BLaER1 treated with 17β-estradiol and CSF1 and Interleukin-3, amounts not matched to agents 10 nM and 100 nM (cell line): ENCODE data around the gene AUH.
"Not testable (repeated sequence)": the region's sequence is repeated elsewhere in the genome, so short reads cannot be mapped to it uniquely, and the experiment has no call there.

Source experiments
- H3K27ac ChIP-seq, 11 experiments: shearing (Covaris generic); formaldehyde crosslinking; 2 replicates each; pipeline ENCODE4 v1.8.1; 2022
- H3K27me3 ChIP-seq, 11 experiments: shearing (Covaris generic); formaldehyde crosslinking; 2 replicates each; pipeline ENCODE4 v1.8.1; 2022
- H3K36me3 ChIP-seq, 11 experiments: shearing (Covaris generic); formaldehyde crosslinking; 2 replicates each; pipeline ENCODE4 v1.8.1; 2022
- H3K4me1 ChIP-seq, 10 experiments: shearing (Covaris generic); formaldehyde crosslinking; 2 replicates each; pipeline ENCODE4 v1.8.1; 2022
- H3K4me2 ChIP-seq, 11 experiments: shearing (Covaris generic); formaldehyde crosslinking; 2 replicates each; pipeline ENCODE4 v1.8.1; 2022
- H3K4me3 ChIP-seq, 10 experiments: shearing (Covaris generic); formaldehyde crosslinking; 2 replicates each; pipeline ENCODE4 v1.8.1; 2022
- H3K9ac ChIP-seq, 11 experiments: shearing (Covaris generic); formaldehyde crosslinking; 2 replicates each; pipeline ENCODE4 v1.8.1; 2022
- H3K9me3 ChIP-seq, 11 experiments: shearing (Covaris generic); formaldehyde crosslinking; replicated peaks in 1 of 11; 2 replicates each; pipeline ENCODE4 v1.8.1; 2022
- H4K20me1 ChIP-seq, 11 experiments: shearing (Covaris generic); formaldehyde crosslinking; 2 replicates each; pipeline ENCODE4 v1.8.1; 2022
- Cebpa-rat ChIP-seq, 11 experiments: shearing (Covaris generic); IDR thresholded peaks; 2 replicates each; pipeline ENCODE4 v1.8.1; 2022

Gene AUH

DNA sequence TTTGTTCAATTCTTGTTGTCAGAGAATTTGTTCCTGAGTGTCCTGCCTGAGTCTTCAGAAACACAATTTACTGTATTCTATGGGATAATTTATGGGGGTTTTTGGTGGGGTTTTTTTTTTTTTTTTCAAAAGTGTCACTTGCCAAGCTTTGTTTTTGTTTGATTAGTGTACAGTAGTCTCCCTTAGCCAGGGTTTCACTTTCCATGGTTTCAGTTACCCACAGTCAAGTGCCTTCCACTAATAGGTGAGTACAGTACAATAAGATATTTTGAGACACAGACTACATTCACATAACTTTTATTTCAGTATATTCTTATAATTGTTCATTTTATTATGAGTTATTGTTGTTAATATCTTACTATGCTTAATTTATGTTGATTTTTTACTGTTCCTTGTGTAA is 25.0 kb upstream of the AUH start:
- Histone ChIP-seq H3K9ac (no peak overlapping the region), H3K27ac (no peak overlapping the region), H3K27me3 (no peaks in the 10 kb centered on the region), H4K20me1 (no peaks in the 10 kb centered on the region), H3K4me3 (no peak overlapping the region), H3K4me1 (0 out of 20 replicates have a peak, but pooled peaks cover 0 to 7% (median 0%) of the 10 kb centered on the region in 10 experiments), H3K4me2 (no peak overlapping the region), H3K36me3 (no peaks in the 10 kb centered on the region), H3K9me3 (peaks cover 0 to 6% (median 0%) of the 10 kb centered on the region in 11 experiments; a peak in 2 of 22 replicates)
- no peak for TF ChIP-seq Cebpa-rat (IDR thresholded peaks at IDR 0.05)

DNA sequence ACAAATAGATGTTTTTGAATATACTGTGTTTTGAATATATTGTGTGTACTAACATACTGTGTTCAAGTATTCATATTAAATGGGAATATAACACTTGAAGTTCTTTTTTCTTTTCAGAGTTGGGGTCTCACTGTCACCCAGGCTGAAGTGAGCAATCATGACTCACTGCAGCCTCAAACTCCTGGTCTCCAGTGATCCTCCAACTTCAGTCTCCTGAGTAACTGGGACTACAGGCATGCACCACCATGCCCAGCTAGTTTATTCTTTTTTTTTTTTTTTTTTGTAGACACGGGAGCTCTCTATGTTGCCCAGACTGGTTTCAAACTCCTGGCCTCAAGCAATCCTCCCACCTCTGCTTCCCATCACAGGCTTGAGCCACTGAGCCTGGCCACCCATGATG is 23.2 kb upstream of the AUH start:
- H3K36me3 ChIP-seq: no peaks in the 10 kb centered on the region
- 0 out of 20 replicates have a peak, but pooled peaks cover 0 to 7% (median 0%) of the 10 kb centered on the region in 10 experiments for H3K4me1 ChIP-seq
- no peak for TF ChIP-seq Cebpa-rat (IDR thresholded peaks at IDR 0.05)
- no peak overlapping the region for H3K4me3 ChIP-seq
- H3K27ac ChIP-seq: no peak overlapping the region
- H3K9me3 ChIP-seq: peaks cover 0 to 6% (median 0%) of the 10 kb centered on the region in 11 experiments; a peak in 2 of 22 replicates
- H3K9ac ChIP-seq: no peak overlapping the region
- H4K20me1 ChIP-seq: no peaks in the 10 kb centered on the region
- no peak overlapping the region for H3K4me2 ChIP-seq
- no peaks in the 10 kb centered on the region for H3K27me3 ChIP-seq

DNA sequence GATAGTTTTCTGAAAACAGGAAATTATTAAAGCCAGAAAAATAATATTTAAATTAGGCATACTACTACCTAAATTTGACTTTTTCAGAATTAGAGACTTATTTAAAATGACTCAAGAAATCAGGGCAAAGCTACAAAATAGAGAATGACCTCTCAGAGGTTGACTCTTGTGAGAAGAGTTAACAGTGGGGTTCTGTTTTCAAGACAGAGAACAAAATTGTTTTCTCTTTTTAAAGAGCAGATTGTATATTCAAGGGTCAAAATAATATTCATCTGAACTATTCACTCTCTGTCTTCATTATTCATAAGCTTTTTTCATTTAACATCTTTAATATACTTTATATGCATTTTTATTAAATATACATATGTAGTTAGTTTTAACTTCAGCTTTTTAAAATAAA is 21.9 kb upstream of the AUH start:
- Histone ChIP-seq H3K4me3 (no peak overlapping the region), H3K9me3 (peaks cover 0 to 4% (median 2%) of the 10 kb centered on the region in 11 experiments; a peak in 7 of 22 replicates), H3K9ac (no peak overlapping the region), H3K4me1 (0 out of 20 replicates have a peak, but pooled peaks cover 0 to 7% (median 0%) of the 10 kb centered on the region in 10 experiments), H3K27ac (no peak overlapping the region), H3K27me3 (no peaks in the 10 kb centered on the region), H3K4me2 (no peak overlapping the region), H3K36me3 (no peaks in the 10 kb centered on the region), H4K20me1 (no peaks in the 10 kb centered on the region)
- no peak for TF ChIP-seq Cebpa-rat (IDR thresholded peaks at IDR 0.05)

DNA sequence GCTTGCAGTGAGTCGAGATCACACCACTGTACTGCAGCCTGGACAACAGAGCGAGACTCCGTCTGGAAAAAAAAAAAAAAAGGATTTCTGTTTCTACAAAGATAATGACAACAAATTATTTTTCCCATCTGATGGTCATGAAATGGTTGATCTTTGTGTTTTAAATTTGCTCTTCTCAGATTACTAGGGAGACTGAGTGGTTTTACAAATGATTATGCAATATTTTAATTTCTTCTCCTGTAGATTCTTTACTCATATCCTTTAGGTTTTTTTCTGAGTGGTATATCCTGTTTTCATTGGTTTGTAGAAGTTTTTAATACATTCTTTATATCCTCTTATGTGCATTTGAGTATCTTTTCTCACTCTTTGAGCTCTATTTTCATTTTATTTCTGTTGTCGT is 20.6 kb upstream of the AUH start:
- H3K9ac ChIP-seq: no peak overlapping the region
- H3K9me3 ChIP-seq: peaks cover 9 to 17% (median 15%) of the 10 kb centered on the region in 11 experiments
- H3K4me1 ChIP-seq: 0 out of 20 replicates have a peak, but pooled peaks cover 0 to 7% (median 0%) of the 10 kb centered on the region in 10 experiments
- H3K27ac ChIP-seq: no peak overlapping the region
- H3K4me2 ChIP-seq: no peak overlapping the region; a peak in 1 of 22 replicates
- no peak for TF ChIP-seq Cebpa-rat (IDR thresholded peaks at IDR 0.05)
- no peaks in the 10 kb centered on the region for H3K36me3 ChIP-seq
- no peaks in the 10 kb centered on the region for H3K27me3 ChIP-seq
- no peak overlapping the region for H3K4me3 ChIP-seq
- H4K20me1 ChIP-seq: no peaks in the 10 kb centered on the region

DNA sequence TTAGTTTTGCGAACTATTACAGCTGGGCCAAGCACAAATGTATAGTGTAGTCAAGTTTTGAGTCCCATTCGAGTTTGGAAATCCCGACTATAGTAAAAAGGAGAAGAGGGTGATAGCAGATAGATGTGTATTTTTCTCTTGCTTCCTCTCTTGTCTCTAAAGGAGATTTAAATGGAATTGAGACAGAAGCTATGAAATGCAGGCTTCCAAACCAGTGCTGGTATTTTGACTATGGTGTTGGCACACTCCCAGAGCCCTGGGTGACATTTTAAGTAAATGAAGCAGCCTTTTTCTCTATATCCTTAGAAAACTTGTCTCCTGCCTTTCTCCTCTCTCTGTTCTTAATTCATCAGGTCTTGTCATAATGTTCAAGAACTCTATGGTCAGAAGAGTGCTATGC is 17.7 kb upstream of the AUH start:
- TF ChIP-seq Cebpa-rat (IDR thresholded peaks at IDR 0.05): no peak
- no peak overlapping the region for H3K27ac ChIP-seq
- no peaks in the 10 kb centered on the region for H4K20me1 ChIP-seq

DNA sequence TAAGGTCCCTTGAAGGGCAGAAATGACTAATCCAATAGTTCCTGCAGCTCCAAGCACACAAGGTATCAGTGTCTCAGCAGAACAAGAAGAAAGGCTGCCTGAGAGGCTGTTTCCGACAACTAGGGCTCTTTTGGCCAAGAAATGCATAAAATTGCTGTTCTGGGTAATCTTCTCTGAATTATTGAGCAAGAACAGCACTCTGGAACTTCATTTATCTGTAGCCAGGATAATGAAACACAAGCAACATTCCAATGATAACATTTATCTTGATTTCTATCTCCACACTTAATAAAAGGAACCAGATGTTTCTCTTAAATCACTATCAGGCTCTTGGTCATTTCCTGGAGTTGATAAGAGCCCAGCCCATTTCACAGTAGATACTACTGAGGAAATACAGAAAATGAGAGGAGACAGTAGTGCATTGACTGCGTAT is 17.0 kb upstream of the AUH start:
- TF ChIP-seq Cebpa-rat (IDR thresholded peaks at IDR 0.05): no peak
- Histone ChIP-seq H3K9ac (no peak overlapping the region), H3K4me3 (no peak overlapping the region), H3K36me3 (no peaks in the 10 kb centered on the region), H3K4me1 (peaks cover 8 to 22% (median 11%) of the 10 kb centered on the region in 10 experiments), H3K27ac (no peak overlapping the region), H3K27me3 (no peaks in the 10 kb centered on the region), H3K4me2 (no peak overlapping the region), H4K20me1 (no peaks in the 10 kb centered on the region), H3K9me3 (peaks cover 10 to 22% (median 17%) of the 10 kb centered on the region in 11 experiments)

More for the DNA sequence above, 17.7 kb upstream of the AUH start:
- H3K4me1 ChIP-seq: peaks cover 8 to 22% (median 11%) of the 10 kb centered on the region in 10 experiments
- H3K27me3 ChIP-seq: no peaks in the 10 kb centered on the region
- H3K4me3 ChIP-seq: no peak overlapping the region
- H3K36me3 ChIP-seq: no peaks in the 10 kb centered on the region
- H3K4me2 ChIP-seq: no peak overlapping the region
- peaks cover 10 to 22% (median 17%) of the 10 kb centered on the region in 11 experiments for H3K9me3 ChIP-seq
- no peak overlapping the region for H3K9ac ChIP-seq

DNA sequence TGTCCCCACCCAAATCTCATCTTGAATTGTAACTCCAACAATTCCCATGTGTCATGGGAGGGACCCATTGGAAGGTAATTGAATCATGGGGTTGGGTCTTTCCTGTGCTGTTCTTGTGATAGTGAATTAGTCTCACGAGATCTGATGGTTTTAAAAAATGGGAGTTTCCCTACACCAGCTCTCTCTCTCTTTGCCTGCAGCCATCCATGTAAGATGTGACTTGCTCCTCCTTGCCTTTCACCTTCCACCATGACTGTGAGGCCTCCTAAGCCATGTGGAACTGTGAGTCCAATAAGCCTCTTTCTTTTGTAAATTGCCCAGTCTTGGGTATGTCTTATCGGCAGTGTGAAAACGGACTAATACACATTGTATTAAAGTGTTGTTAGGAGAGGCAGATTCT is 16.3 kb upstream of the AUH start:
- H3K27ac ChIP-seq, H3K27me3 ChIP-seq, H3K36me3 ChIP-seq, H3K4me3 ChIP-seq, H4K20me1 ChIP-seq, H3K9ac ChIP-seq, H3K4me2 ChIP-seq: not testable (repeated sequence)
- peaks cover 10 to 22% (median 17%) of the 10 kb centered on the region in 11 experiments for H3K9me3 ChIP-seq
- peaks cover 8 to 22% (median 11%) of the 10 kb centered on the region in 10 experiments for H3K4me1 ChIP-seq

DNA sequence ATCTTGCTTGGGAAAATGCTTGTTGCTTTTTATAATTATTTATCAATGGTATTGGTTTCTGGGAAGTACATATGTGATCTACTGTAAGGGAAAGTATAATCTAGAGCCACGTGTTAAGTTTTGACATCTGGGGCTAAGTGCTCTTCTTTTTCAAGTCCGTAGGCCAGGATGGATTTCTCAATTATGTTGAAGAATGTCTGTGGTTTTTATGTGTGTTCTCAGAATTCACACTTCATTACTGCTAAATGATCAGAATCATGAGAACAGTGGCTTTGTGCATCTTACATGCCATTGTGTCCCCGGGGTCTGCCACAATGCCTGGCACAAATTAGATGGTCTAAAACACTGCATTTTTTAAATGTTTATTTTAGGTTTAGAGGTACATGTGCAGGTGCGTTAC is 14.5 kb upstream of the AUH start:
- no peak overlapping the region; a peak in 1 of 22 replicates for H3K4me2 ChIP-seq
- H3K4me3 ChIP-seq: no peak overlapping the region
- no peak for TF ChIP-seq Cebpa-rat (IDR thresholded peaks at IDR 0.05)
- no peaks in the 10 kb centered on the region for H4K20me1 ChIP-seq
- no peak overlapping the region for H3K27ac ChIP-seq
- H3K9ac ChIP-seq: no peak overlapping the region
- peaks cover 10 to 22% (median 17%) of the 10 kb centered on the region in 11 experiments for H3K9me3 ChIP-seq
- peaks cover 8 to 19% (median 11%) of the 10 kb centered on the region in 10 experiments for H3K4me1 ChIP-seq
- no peaks in the 10 kb centered on the region for H3K36me3 ChIP-seq
- H3K27me3 ChIP-seq: no peaks in the 10 kb centered on the region

DNA sequence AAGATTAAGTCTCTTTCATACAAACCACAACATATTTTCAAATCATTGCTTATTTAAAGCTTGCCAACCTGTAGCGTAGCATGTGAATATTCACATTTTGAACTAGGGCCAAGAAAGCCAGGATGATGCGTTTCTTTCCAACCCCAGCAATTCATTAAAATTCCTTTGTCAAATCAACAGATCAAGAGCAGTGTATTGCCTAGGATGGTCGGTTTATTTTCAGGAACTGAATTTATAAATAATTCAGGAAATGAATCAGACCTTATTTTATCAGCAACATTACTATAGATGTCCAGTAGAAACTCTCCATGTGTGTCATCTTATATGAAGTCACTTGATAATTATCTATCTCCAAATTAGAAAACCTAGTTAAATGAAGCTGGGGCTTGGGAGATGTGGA is 13.2 kb upstream of the AUH start:
- Histone ChIP-seq H3K36me3 (no peaks in the 10 kb centered on the region), H3K4me2 (peak overlapping the region; percentile 24 to 79 (median 47)), H3K27me3 (no peaks in the 10 kb centered on the region), H3K9ac (no peak overlapping the region; a peak in 2 of 22 replicates), H3K27ac (peak overlapping the region in 4 of 11 experiments; percentile 21 to 63 (median 35); a peak in 7 of 22 replicates), H4K20me1 (no peaks in the 10 kb centered on the region), H3K4me3 (no peak overlapping the region), H3K9me3 (peaks cover 10 to 22% (median 17%) of the 10 kb centered on the region in 11 experiments), H3K4me1 (peaks cover 8 to 19% (median 11%) of the 10 kb centered on the region in 10 experiments)
- no peak for TF ChIP-seq Cebpa-rat (IDR thresholded peaks at IDR 0.05)

DNA sequence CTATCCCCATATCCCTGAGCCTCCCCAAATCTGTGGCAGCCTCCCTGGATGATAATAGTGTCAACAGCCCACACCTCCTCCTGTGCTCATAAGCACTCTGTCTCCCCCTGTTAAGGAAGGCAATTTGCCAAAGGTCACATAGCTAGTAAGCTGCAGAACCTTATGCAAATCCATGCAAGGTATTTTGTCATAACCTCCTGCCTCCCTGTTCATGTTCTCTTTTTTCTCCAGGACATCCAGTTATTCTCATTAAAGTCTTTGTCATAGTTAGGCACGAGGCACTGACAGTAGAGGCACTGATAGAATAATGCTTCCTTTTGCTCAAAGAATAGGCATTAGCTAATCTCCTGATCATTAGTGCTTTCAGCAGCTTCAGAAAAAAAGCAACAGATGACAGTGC is 10.2 kb upstream of the AUH start:
- H3K4me1 ChIP-seq: peaks cover 8 to 19% (median 11%) of the 10 kb centered on the region in 10 experiments
- no peak for TF ChIP-seq Cebpa-rat (IDR thresholded peaks at IDR 0.05)
- no peaks in the 10 kb centered on the region for H3K27me3 ChIP-seq
- no peaks in the 10 kb centered on the region for H4K20me1 ChIP-seq
- peaks cover 0 to 10% (median 0%) of the 10 kb centered on the region in 11 experiments; a peak in 1 of 22 replicates for H3K9me3 ChIP-seq
- H3K4me3 ChIP-seq: no peak overlapping the region
- no peak overlapping the region for H3K27ac ChIP-seq
- H3K9ac ChIP-seq: no peak overlapping the region
- no peak overlapping the region for H3K4me2 ChIP-seq
- no peaks in the 10 kb centered on the region for H3K36me3 ChIP-seq

DNA sequence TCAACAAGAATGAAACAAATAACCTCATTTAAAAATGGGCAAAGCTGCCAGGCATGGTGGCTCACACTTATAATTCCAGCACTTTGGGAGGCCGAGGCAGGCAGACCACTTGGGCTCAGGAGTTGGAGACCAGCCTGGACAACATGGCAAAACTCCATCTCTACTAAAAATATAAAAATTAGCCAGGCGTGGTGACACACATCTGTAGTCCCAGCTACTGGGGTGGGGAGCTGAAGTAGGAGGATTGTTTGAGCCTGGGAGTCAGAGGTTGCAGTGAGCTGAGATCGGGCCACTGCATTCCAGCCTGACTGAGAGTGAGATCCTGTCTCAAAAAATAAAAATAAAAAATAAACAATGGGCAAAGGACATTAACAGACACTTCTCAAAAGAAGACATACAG is 8.3 kb upstream of the AUH start:
- not testable (repeated sequence) for H3K27me3 ChIP-seq, H3K9ac ChIP-seq, H3K4me1 ChIP-seq, H3K4me3 ChIP-seq, H4K20me1 ChIP-seq, H3K27ac ChIP-seq, H3K4me2 ChIP-seq, H3K36me3 ChIP-seq
- peaks cover 6 to 19% (median 11%) of the 10 kb centered on the region in 11 experiments for H3K9me3 ChIP-seq
